Gastroesophageal sphincter (tissue), 3 donors: ENCODE results near the gene IRAK4.
A peak's percentile ranks its signal among the peaks of the same experiment; 100 is the strongest.

Source experiments
- EP300 ChIP-seq: sonication (generic); formaldehyde crosslinking; IDR thresholded peaks from one replicate; pipeline ENCODE4 v1.6.1; 2017; ENCODE audit warnings: antibody characterized with exemption, mild to moderate bottlenecking
- POLR2A ChIP-seq, 2 donors: fragments of 450-650 bp; IDR thresholded peaks; one replicate each; pipeline ENCODE4 v1.6.1; 2017; ENCODE audit warnings: antibody characterized with exemption in 2 of 2, mild to moderate bottlenecking in 2 of 2, moderate library complexity in 1 of 2
- POLR2AphosphoS5 ChIP-seq: sonication (generic); formaldehyde crosslinking; IDR thresholded peaks from one replicate; pipeline ENCODE4 v1.6.1; 2017; ENCODE audit warnings: antibody characterized with exemption
- TF ChIP-seq, protein P1 (sequence below), 4 experiments: fragments of 200-600 bp in 2 of 4; fragments of 450-650 bp in 2 of 4; sonication (generic) in 1 of 4; IDR thresholded peaks; one replicate each; pipeline ENCODE4 v1.5.1; 2017 to 2019; ENCODE audit warnings: antibody characterized with exemption in 4 of 4, mild to moderate bottlenecking in 2 of 4, moderate library complexity in 2 of 4

DNA sequence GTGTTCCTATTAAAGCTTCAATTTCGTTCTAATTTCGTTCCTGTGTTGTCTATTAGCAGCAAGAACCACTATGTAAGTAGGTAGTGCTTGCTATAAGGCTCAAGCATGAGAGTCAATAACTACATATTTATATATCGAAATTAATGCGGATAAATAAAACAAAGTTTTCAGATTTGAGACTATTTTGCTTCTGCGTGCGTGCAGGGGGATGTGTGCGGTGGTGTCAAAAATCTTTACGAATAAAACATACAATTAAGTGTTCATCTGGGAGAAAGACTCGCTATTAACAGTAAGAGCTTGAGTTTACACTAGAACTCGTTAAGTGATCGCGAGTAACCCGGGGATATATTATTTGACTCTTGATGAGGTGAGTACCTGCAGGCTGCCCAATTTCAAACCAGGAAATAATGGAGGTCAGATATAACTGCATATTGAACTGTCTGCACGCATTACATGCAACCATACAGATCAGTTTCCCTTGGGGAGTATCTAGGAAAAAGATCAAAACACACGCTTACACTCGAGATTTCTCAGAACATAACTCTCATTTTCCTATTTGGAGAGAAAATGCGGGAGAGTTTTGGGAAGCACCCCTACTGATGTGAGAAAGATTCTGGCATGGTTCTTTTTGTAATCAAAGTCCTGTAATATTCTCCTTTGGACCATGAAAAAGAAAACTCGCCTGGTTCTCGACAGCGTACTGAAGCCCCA, 46.6 kb downstream of the IRAK4 start:
- TF ChIP-seq, protein P1, sequence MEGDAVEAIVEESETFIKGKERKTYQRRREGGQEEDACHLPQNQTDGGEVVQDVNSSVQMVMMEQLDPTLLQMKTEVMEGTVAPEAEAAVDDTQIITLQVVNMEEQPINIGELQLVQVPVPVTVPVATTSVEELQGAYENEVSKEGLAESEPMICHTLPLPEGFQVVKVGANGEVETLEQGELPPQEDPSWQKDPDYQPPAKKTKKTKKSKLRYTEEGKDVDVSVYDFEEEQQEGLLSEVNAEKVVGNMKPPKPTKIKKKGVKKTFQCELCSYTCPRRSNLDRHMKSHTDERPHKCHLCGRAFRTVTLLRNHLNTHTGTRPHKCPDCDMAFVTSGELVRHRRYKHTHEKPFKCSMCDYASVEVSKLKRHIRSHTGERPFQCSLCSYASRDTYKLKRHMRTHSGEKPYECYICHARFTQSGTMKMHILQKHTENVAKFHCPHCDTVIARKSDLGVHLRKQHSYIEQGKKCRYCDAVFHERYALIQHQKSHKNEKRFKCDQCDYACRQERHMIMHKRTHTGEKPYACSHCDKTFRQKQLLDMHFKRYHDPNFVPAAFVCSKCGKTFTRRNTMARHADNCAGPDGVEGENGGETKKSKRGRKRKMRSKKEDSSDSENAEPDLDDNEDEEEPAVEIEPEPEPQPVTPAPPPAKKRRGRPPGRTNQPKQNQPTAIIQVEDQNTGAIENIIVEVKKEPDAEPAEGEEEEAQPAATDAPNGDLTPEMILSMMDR (IDR thresholded peaks at IDR 0.05), result peak in 1 of 4 experiments; percentile 19
- TF ChIP-seq POLR2AphosphoS5 (no peak), EP300 (no peak), POLR2A (IDR thresholded peaks at IDR 0.05) (no peak)
